T-cell (primary cell): Measurements from ENCODE around the gene CPNE5. TPM values are rescaled to one million over a fixed set of nuclear protein-coding genes. Genes with fewer than 3 reads are reported as not detected.

Source experiments
- ATAC-seq, 4 experiments: fragments of 200-7000 bp in 3 of 4; fragments of 150-1000 bp in 1 of 4; cut with Tn5 transposase; replicated peaks in 1 of 4; 1 replicate in 3 of 4; 2 replicates in 1 of 4; pipeline ENCODE4 v1.10.0; 2021; ENCODE audit warnings: moderate library complexity in 3 of 4, mild to moderate bottlenecking in 2 of 4, moderate number of reproducible peaks in 1 of 4
- CTCF ChIA-PET, 2 donors: fragments of 300-600 bp; sonication (Branson Sonifier 250); formaldehyde crosslinking; loops; one replicate each; lab custom pipeline; 2022; ENCODE audit warnings: antibody characterized with exemption in 2 of 2; lab: Charles Lee
- POLR2A ChIA-PET, 2 donors: fragments of 300-600 bp; sonication (Branson Sonifier 250); formaldehyde crosslinking; loops; one replicate each; lab custom pipeline; 2022; ENCODE audit warnings: antibody characterized with exemption in 2 of 2; lab: Charles Lee
- DNase-seq, 35 experiments: peaks; one replicate each; pipeline versions ENCODE4 v3.0.0 to v3.0.0-alpha.2; 2013 to 2023
- H3K27ac ChIP-seq: one replicate; pipeline ENCODE4 v1.5.1; 2013; ENCODE audit warnings: low read length
- H3K27me3 ChIP-seq, 2 experiments: replicated peaks in 1 of 2; 1 replicate in 1 of 2; 2 replicates in 1 of 2; pipeline versions ENCODE4 v1.6.1 to v1.7.0; 2013; ENCODE audit warnings: low read length in 1 of 2, mixed read lengths in 1 of 2; ENCODE audit not compliant: control insufficient read depth in 2 of 2, insufficient read depth in 2 of 2; ENCODE audit errors: extremely low read depth in 1 of 2
- H3K36me3 ChIP-seq, 2 donors: 1 replicate in 1 of 2; 2 replicates in 1 of 2; pipeline versions ENCODE4 v1.6.1 to v1.7.0; 2013; ENCODE audit warnings: low read length in 1 of 2; ENCODE audit not compliant: control insufficient read depth in 2 of 2, insufficient read depth in 1 of 2; ENCODE audit errors: extremely low read depth in 1 of 2
- H3K4me1 ChIP-seq, 2 experiments: 1 replicate in 1 of 2; 2 replicates in 1 of 2; pipeline versions ENCODE4 v1.6.1 to v1.7.0; 2013; ENCODE audit warnings: low read length in 2 of 2, mixed read lengths in 1 of 2; ENCODE audit not compliant: insufficient read depth in 2 of 2, control insufficient read depth in 1 of 2; ENCODE audit errors: extremely low read depth in 1 of 2
- H3K4me3 ChIP-seq, 2 donors: 1 replicate in 1 of 2; 2 replicates in 1 of 2; pipeline versions ENCODE4 v1.5.1 to v1.7.0; 2013; ENCODE audit warnings: mild to moderate bottlenecking in 2 of 2, low read length in 1 of 2, moderate library complexity in 1 of 2; ENCODE audit not compliant: control insufficient read depth in 1 of 2; ENCODE audit errors: extremely low read depth in 1 of 2
- H3K9me3 ChIP-seq: 2 replicates; pipeline ENCODE4 v1.7.0; 2013
- H3K27ac Mint-ChIP-seq, 2 donors: one replicate each; pipeline ENCODE4 v1.8.0; 2020 to 2021; ENCODE audit warnings: mild to moderate bottlenecking in 2 of 2, mixed read lengths in 2 of 2
- H3K27me3 Mint-ChIP-seq, 2 donors: one replicate each; pipeline ENCODE4 v1.8.0; 2021 to 2022; ENCODE audit warnings: mixed read lengths in 2 of 2
- H3K36me3 Mint-ChIP-seq: one replicate; pipeline ENCODE4 v1.8.0; 2021; ENCODE audit warnings: mixed read lengths
- H3K4me1 Mint-ChIP-seq, 3 donors: one replicate each; pipeline ENCODE4 v1.8.0; 2020 to 2022; ENCODE audit warnings: mixed read lengths in 3 of 3, mild to moderate bottlenecking in 1 of 3
- H3K4me3 Mint-ChIP-seq, 3 donors: one replicate each; pipeline ENCODE4 v1.8.0; 2020 to 2022; ENCODE audit warnings: mild to moderate bottlenecking in 3 of 3, mixed read lengths in 3 of 3, moderate library complexity in 3 of 3
- H3K9me3 Mint-ChIP-seq, 3 donors: one replicate each; pipeline ENCODE4 v1.8.0; 2020 to 2022; ENCODE audit warnings: mixed read lengths in 3 of 3
- WGBS: methylation state at CpG from one replicate; pipeline ENCODE4 v1.1.5; 2013; ENCODE audit warnings: missing lambda C conversion rate; ENCODE audit not compliant: insufficient coverage; 5-methylcytosine and 5-hydroxymethylcytosine counted together
- total RNA-seq, 35 experiments: library from RNA in 6 of 35; stranded (reverse) in 6 of 35; fragments of 120-200 nt in 1 of 35; gene quantifications; one replicate each; pipeline versions ENCODE4 v1.2.1 to v1.2.4 and lab custom pipeline; 2013 to 2026

The CPNE5 gene
- total RNA-seq, 5 donors from 2014 or later (not counting 1 experiment from before 2014, with no cell fraction given): 0.73 to 1.8 (median 1.1) TPM

DNA sequence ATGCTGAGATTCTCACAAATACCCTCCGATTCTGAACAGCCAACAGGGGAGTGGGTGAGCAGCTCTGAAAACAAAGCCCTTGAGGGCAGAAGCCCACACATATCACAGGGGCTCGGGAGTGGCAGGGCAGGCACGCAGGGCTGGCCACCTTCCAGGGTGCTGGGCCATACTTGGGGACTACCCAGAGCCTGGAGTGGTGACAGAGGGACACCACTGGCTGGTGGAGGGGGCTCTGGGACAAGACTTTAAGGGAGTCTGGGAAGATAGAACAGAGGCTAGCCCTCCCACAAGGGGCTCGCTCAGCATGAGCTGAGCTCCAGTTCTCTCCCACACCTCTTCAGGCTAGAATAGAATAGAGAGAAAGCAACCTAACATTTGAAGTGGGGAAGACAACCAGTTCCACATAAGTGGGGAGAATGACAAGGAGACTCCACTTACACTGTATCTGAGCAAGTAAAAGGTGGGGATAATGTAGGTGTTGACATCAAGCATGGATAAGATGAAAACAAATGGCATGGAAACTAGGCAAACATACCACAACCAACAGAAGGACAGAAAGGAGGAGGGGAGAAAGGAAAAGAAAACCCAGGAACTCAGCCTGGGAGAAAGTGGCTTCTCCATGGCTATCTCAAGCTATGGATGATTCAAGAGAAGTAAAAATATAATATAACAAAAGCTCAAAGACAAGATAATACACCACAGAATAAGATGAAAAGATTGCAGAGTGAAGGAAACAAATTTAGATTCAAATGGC, 28.4 kb upstream of the CPNE5 start:
- peaks cover 3 to 67% of the 10 kb centered on the region in 2 donors for H3K36me3 ChIP-seq
- H3K9me3 Mint-ChIP-seq: no peaks in the 10 kb centered on the region
- H3K4me1 Mint-ChIP-seq: peaks cover 61 to 71% (median 63%) of the 10 kb centered on the region in 3 donors
- POLR2A ChIA-PET: interaction anchor here (0.5 to 0.6 kb wide), 3 partner anchors 187 to 408 kb away, joined by 3 to 6 read pairs (median 3); no protein-coding TSS in a partner anchor
- no peak overlapping the region for H3K27ac Mint-ChIP-seq
- CTCF ChIA-PET: no interaction called here
- no peak for ATAC-seq
- no peak overlapping the region for H3K4me3 ChIP-seq
- H3K27me3 Mint-ChIP-seq: no peaks in the 10 kb centered on the region
- H3K9me3 ChIP-seq: no peaks in the 10 kb centered on the region
- whole genome bisulfite sequencing: 79% methylated on average over 2 of the region's 4 CpGs
- peaks cover 66% of the 10 kb centered on the region for H3K36me3 Mint-ChIP-seq
- H3K4me1 ChIP-seq: peaks cover 6 to 14% of the 10 kb centered on the region in 2 experiments
- H3K27me3 ChIP-seq: no peaks in the 10 kb centered on the region
- no peak for DNase-seq
- H3K27ac ChIP-seq: no peak overlapping the region
- H3K4me3 Mint-ChIP-seq: peak overlapping the region in 1 of 3 donors; percentile 19

GRCh38 chr6:36865835-36866234, 26.6 kb upstream of the CPNE5 start:
- ATAC-seq (peak; percentile 38 to 61 (median 50)), DNase-seq (no peak)
- H3K9me3 ChIP-seq: no peaks in the 10 kb centered on the region
- no peaks in the 10 kb centered on the region for H3K27me3 Mint-ChIP-seq
- H3K4me1 Mint-ChIP-seq: peaks cover 54 to 62% (median 55%) of the 10 kb centered on the region in 3 donors
- H3K36me3 Mint-ChIP-seq: peaks cover 64% of the 10 kb centered on the region
- no peak overlapping the region for H3K4me3 Mint-ChIP-seq
- H3K4me1 ChIP-seq: peaks cover 6 to 14% of the 10 kb centered on the region in 2 experiments
- no peak overlapping the region for H3K4me3 ChIP-seq
- H3K36me3 ChIP-seq: peaks cover 0 to 69% of the 10 kb centered on the region in 2 donors
- H3K27ac ChIP-seq: no peak overlapping the region
- POLR2A ChIA-PET: no interaction called here
- CTCF ChIA-PET: no interaction called here
- no CpG with 5 or more reads among the region's 2 CpGs for whole genome bisulfite sequencing
- H3K9me3 Mint-ChIP-seq: no peaks in the 10 kb centered on the region
- no peaks in the 10 kb centered on the region for H3K27me3 ChIP-seq
- H3K27ac Mint-ChIP-seq: peak overlapping the region in 1 of 2 donors; percentile 50

GRCh38 chr6:36863670-36864540, 24.7 kb upstream of the CPNE5 start:
- ATAC-seq (no peak), DNase-seq (no peak)
- no peak overlapping the region for H3K4me3 Mint-ChIP-seq
- ChIA-PET POLR2A (interaction anchor here in 1 of 2 donors (0.6 kb wide), 1 partner anchor 561 kb away, joined by 3 read pairs; no protein-coding TSS in a partner anchor), CTCF (interaction anchor here in 1 of 2 donors (0.7 kb wide), 1 partner anchor 10 kb away, joined by 3 read pairs; the partner anchor contains the start of gene PPIL1)
- no peaks in the 10 kb centered on the region for H3K27me3 Mint-ChIP-seq
- WGBS: 93% methylated on average over 12 of the region's 12 CpGs
- H3K4me1 ChIP-seq: peaks cover 6 to 14% of the 10 kb centered on the region in 2 experiments
- peaks cover 40 to 52% (median 46%) of the 10 kb centered on the region in 3 donors for H3K4me1 Mint-ChIP-seq
- H3K9me3 Mint-ChIP-seq: no peaks in the 10 kb centered on the region
- no peak overlapping the region for H3K27ac Mint-ChIP-seq
- H3K9me3 ChIP-seq: no peaks in the 10 kb centered on the region
- no peak overlapping the region for H3K4me3 ChIP-seq
- H3K36me3 ChIP-seq: peaks cover 2 to 56% of the 10 kb centered on the region in 2 donors
- peaks cover 61% of the 10 kb centered on the region for H3K36me3 Mint-ChIP-seq
- no peaks in the 10 kb centered on the region for H3K27me3 ChIP-seq
- no peak overlapping the region for H3K27ac ChIP-seq

- 80% methylated on average over 2 of the region's 4 CpGs for WGBS
- no peak overlapping the region for H3K4me3 ChIP-seq
- Mint-ChIP-seq H3K4me3 (no peak overlapping the region), H3K27me3 (no peaks in the 10 kb centered on the region), H3K27ac (no peak overlapping the region), H3K4me1 (peaks cover 34 to 46% (median 40%) of the 10 kb centered on the region in 3 donors), H3K9me3 (no peaks in the 10 kb centered on the region), H3K36me3 (peaks cover 60% of the 10 kb centered on the region)
- DNase-seq: no peak
- no peaks in the 10 kb centered on the region for H3K27me3 ChIP-seq
- no peak overlapping the region for H3K27ac ChIP-seq
- H3K4me1 ChIP-seq: peaks cover 6 to 14% of the 10 kb centered on the region in 2 experiments
- ChIA-PET CTCF (interaction anchor here in 1 of 2 donors (0.9 kb wide), 1 partner anchor 10 kb away, joined by 3 read pairs; no protein-coding TSS in a partner anchor), POLR2A (no interaction called here)
- peaks cover 2 to 50% of the 10 kb centered on the region in 2 donors for H3K36me3 ChIP-seq
- no peak for ATAC-seq
- no peaks in the 10 kb centered on the region for H3K9me3 ChIP-seq
Observed at GRCh38 chr6:36862848-36863382, 23.7 kb upstream of the CPNE5 start.

GRCh38 chr6:36862164-36862847, 23.1 kb upstream of the CPNE5 start:
- H3K9me3 Mint-ChIP-seq: no peaks in the 10 kb centered on the region
- peaks cover 28 to 40% (median 35%) of the 10 kb centered on the region in 3 donors for H3K4me1 Mint-ChIP-seq
- DNase-seq (no peak), ATAC-seq (no peak)
- no peak overlapping the region for H3K27ac ChIP-seq
- H3K27me3 ChIP-seq: no peaks in the 10 kb centered on the region
- H3K4me3 ChIP-seq: no peak overlapping the region
- peaks cover 5 to 50% of the 10 kb centered on the region in 2 donors for H3K36me3 ChIP-seq
- peaks cover 55% of the 10 kb centered on the region for H3K36me3 Mint-ChIP-seq
- peaks cover 6 to 14% of the 10 kb centered on the region in 2 experiments for H3K4me1 ChIP-seq
- H3K27me3 Mint-ChIP-seq: no peaks in the 10 kb centered on the region
- WGBS: 71% methylated on average over 6 of the region's 8 CpGs
- H3K4me3 Mint-ChIP-seq: no peak overlapping the region
- CTCF ChIA-PET: interaction anchor here in 1 of 2 donors (0.9 kb wide), 1 partner anchor 9 kb away, joined by 3 read pairs; no protein-coding TSS in a partner anchor
- no peaks in the 10 kb centered on the region for H3K9me3 ChIP-seq
- POLR2A ChIA-PET: no interaction called here
- no peak overlapping the region for H3K27ac Mint-ChIP-seq
